ENCODE measurements around the gene ESPN. TPM values are rescaled to one million over a fixed set of nuclear protein-coding genes. Genes with fewer than 3 reads are reported as not detected.

The ESPN gene
- polyA plus RNA-seq, 1 of the 3 experiments (the other 2 are of a cell fraction) = 0.33 TPM

DNA sequence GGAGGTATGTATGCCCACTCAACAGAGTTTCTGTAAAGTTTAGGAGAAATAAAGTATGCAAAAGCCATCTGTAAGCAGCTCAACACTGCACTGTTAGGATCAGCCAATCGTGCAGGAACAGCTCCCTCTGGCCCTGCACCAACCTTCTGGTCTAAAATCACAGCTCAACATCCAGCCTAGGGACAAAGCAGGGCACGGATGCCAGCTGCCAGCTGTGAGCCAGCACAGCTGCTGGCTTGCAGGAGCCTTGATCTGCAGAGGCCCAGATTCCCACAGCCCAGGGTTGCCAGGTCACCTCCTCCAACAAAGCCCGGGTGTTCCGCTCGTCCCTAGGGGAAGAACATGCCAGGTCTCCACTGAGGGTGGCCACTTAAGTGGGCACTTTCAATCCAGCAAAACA is 39.6 kb upstream of the ESPN start:
- H3K4me3 ChIP-seq (ENCODE audit: low read depth in 2 of 2, low read length in 1 of 2) = peak overlapping the region; percentile 45 to 66
- H4K20me1 ChIP-seq (ENCODE audit: insufficient read depth) = 0 out of 2 replicates have a peak, but pooled peaks cover 4% of the 10 kb centered on the region
- H3K9me2 ChIP-seq = no peaks in the 10 kb centered on the region
- TF ChIP-seq SMC3 (IDR thresholded peaks at IDR 0.05; ENCODE audit: low read depth, low read length) (no peak), RCOR1 (IDR thresholded peaks at IDR 0.05; ENCODE audit: low read length) (peak; percentile 35; the same call in 1 of the 2 replicates), EP300 (IDR thresholded peaks at IDR 0.05; ENCODE audit: borderline replicate concordance in 1 of 2, low read depth in 1 of 2, low read length in 1 of 2) (peak in 1 of 2 experiments; percentile 45; a peak in 1 of 4 replicates)
- H3K9ac ChIP-seq = peak overlapping the region; percentile 64; the same call in 1 of the 2 replicates
- peaks cover 0 to 3% of the 10 kb centered on the region in 2 experiments for H3K36me3 ChIP-seq (replicated peaks in 1 of 2; ENCODE audit: control insufficient read depth in 1 of 2, insufficient read depth in 2 of 2, low read length in 1 of 2)
- H3K79me2 ChIP-seq (ENCODE audit: insufficient read depth) = peaks cover 96% of the 10 kb centered on the region
- ChIA-PET POLR2A (interaction anchor here (0.8 to 2.4 kb wide), 6 partner anchors 8 to 146 kb away, joined by 3 to 19 read pairs (median 4); partner anchors contain the start of gene ACOT7), CTCF (interaction anchor here (1.0 to 8.1 kb wide), 15 partner anchors 9 to 139 kb away, joined by 3 to 39 read pairs (median 5); no protein-coding TSS in a partner anchor)
- no peaks in the 10 kb centered on the region for H3K9me3 ChIP-seq
- WGBS (ENCODE audit: low lambda C conversion rate) = 29% methylated on average over 2 of the region's 5 CpGs
- H3K27ac ChIP-seq (ENCODE audit: low read depth in 2 of 2, low read length in 1 of 2) = peak overlapping the region; percentile 73 to 93; a peak in 3 of 4 replicates
- peak overlapping the region; percentile 83 for H3K4me2 ChIP-seq
- H2AFZ ChIP-seq (ENCODE audit: low read depth) = no peak overlapping the region
- no peaks in the 10 kb centered on the region for H3K27me3 ChIP-seq (ENCODE audit: insufficient read depth)
- DNase-seq = peak; percentile 84
- peaks cover 15% of the 10 kb centered on the region for H3F3A ChIP-seq (replicated peaks; ENCODE audit: insufficient read depth)
- peaks cover 0 to 24% of the 10 kb centered on the region in 2 experiments; a peak in 2 of 4 replicates for H3K4me1 ChIP-seq (ENCODE audit: control insufficient read depth in 1 of 2, insufficient read depth in 2 of 2, low read depth in 1 of 2, low read length in 1 of 2)

DNA sequence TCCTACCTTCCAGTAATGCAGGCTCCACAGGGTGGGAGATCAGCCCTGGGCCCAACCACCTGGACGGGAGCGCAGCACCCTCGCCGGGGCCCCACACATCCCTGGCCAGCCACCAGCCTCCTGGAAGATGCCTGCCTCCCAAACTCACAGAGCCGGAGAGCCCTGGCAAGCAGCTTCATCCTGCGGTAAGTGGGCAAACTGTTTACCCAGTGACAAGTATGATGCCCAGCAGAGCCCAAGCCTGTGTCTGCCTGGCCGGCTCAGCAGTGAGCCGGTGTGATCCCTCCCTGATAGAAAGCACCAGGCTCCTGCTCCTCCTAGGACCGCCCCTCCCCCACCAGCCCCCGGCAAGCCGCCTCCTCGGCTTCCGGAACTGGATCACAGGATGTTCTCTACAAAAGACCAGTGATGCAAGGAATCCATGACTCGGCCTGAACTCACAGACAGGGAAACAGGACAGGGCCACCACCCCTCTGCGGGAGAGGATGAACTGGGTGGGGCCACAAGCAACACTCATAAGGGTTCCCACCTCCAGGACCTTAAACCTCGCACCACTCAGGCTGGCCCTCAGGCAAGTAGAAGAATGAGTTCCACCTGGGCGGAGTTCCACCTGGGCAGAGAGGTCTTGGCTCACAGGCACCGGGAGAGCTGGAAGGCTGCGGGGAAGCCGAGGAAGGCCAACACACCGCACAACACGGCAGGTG is 38.9 kb upstream of the ESPN start:
- H3K4me1 ChIP-seq (ENCODE audit: control insufficient read depth in 1 of 2, insufficient read depth in 2 of 2, low read depth in 1 of 2, low read length in 1 of 2) = peaks cover 0 to 24% of the 10 kb centered on the region in 2 experiments; a peak in 2 of 4 replicates
- H4K20me1 ChIP-seq (ENCODE audit: insufficient read depth) = no peaks in the 10 kb centered on the region
- H3K79me2 ChIP-seq (ENCODE audit: insufficient read depth) = peaks cover 96% of the 10 kb centered on the region
- peak; percentile 93 for DNase-seq
- WGBS (ENCODE audit: low lambda C conversion rate) = 12% methylated on average over 8 of the region's 22 CpGs
- ChIA-PET CTCF (interaction anchor here (0.9 to 8.1 kb wide), 15 partner anchors 11 to 140 kb away, joined by 3 to 39 read pairs (median 5); no protein-coding TSS in a partner anchor), POLR2A (interaction anchor here (1.0 to 2.4 kb wide), 5 partner anchors 9 to 147 kb away, joined by 3 to 19 read pairs (median 3); partner anchors contain the start of gene ACOT7)
- H3K9me3 ChIP-seq = no peaks in the 10 kb centered on the region
- peaks cover 15% of the 10 kb centered on the region for H3F3A ChIP-seq (replicated peaks; ENCODE audit: insufficient read depth)
- peak overlapping the region; percentile 55; the same call in 1 of the 2 replicates for H2AFZ ChIP-seq (ENCODE audit: low read depth)
- peak overlapping the region; percentile 73 to 93 for H3K27ac ChIP-seq (ENCODE audit: low read depth in 2 of 2, low read length in 1 of 2)
- H3K9me2 ChIP-seq = no peaks in the 10 kb centered on the region
- H3K9ac ChIP-seq = peak overlapping the region; percentile 64
- H3K36me3 ChIP-seq (replicated peaks in 1 of 2; ENCODE audit: control insufficient read depth in 1 of 2, insufficient read depth in 2 of 2, low read length in 1 of 2) = no peaks in the 10 kb centered on the region
- H3K4me2 ChIP-seq = peak overlapping the region; percentile 83
- no peaks in the 10 kb centered on the region for H3K27me3 ChIP-seq (ENCODE audit: insufficient read depth)
- peak overlapping the region; percentile 45 to 66 for H3K4me3 ChIP-seq (ENCODE audit: low read depth in 2 of 2, low read length in 1 of 2)
- TF ChIP-seq ELF1 (IDR thresholded peaks at IDR 0.05) = 0 out of 2 replicates have a peak, but pooled peaks have one; percentile 19
- TF ChIP-seq EZH2phosphoT487 (IDR thresholded peaks at IDR 0.05; ENCODE audit: borderline replicate concordance, low read depth) = no peak
- 0 out of 2 replicates have a peak, but pooled peaks have one; percentile 11 for TF ChIP-seq SIN3A (IDR thresholded peaks at IDR 0.05; ENCODE audit: borderline replicate concordance, low read depth, low read length)
- TF ChIP-seq RXRA (IDR thresholded peaks at IDR 0.05; ENCODE audit: borderline replicate concordance, low read depth) = no peak
- TF ChIP-seq FOSL2 (IDR thresholded peaks at IDR 0.05; ENCODE audit: borderline replicate concordance, low read depth) = no peak
- TF ChIP-seq NRF1 (IDR thresholded peaks at IDR 0.05; ENCODE audit: low read depth, low read length) = no peak
- no peak for TF ChIP-seq SMC3 (IDR thresholded peaks at IDR 0.05; ENCODE audit: low read depth, low read length)
- peak; percentile 51 for TF ChIP-seq POLR2AphosphoS5 (IDR thresholded peaks at IDR 0.05; ENCODE audit: low read depth, low read length)
- TF ChIP-seq, protein P1, sequence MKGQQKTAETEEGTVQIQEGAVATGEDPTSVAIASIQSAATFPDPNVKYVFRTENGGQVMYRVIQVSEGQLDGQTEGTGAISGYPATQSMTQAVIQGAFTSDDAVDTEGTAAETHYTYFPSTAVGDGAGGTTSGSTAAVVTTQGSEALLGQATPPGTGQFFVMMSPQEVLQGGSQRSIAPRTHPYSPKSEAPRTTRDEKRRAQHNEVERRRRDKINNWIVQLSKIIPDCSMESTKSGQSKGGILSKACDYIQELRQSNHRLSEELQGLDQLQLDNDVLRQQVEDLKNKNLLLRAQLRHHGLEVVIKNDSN (IDR thresholded peaks at IDR 0.05; ENCODE audit: borderline replicate concordance, low read depth) = no peak
- no peak for TF ChIP-seq ZBTB33 (IDR thresholded peaks at IDR 0.05; ENCODE audit: borderline replicate concordance, low read depth)
- no peak for TF ChIP-seq TCF12 (IDR thresholded peaks at IDR 0.05)
- no peak for TF ChIP-seq TAF1 (IDR thresholded peaks at IDR 0.05; ENCODE audit: borderline replicate concordance, low read depth, low read length)
- no peak for TF ChIP-seq IRF3 (IDR thresholded peaks at IDR 0.05; ENCODE audit: low read depth, low read length)
- TF ChIP-seq FOXJ3 (CRISPR knock-in tag; IDR thresholded peaks at IDR 0.05) = peak; percentile 74; the same call in 1 of the 2 replicates
- 0 out of 2 replicates have a peak, but pooled peaks have one; percentile 43 for TF ChIP-seq RFX5 (IDR thresholded peaks at IDR 0.05; ENCODE audit: low read length)
- TF ChIP-seq YY1 (IDR thresholded peaks at IDR 0.05; ENCODE audit: low read depth) = no peak
- TF ChIP-seq, protein P2, sequence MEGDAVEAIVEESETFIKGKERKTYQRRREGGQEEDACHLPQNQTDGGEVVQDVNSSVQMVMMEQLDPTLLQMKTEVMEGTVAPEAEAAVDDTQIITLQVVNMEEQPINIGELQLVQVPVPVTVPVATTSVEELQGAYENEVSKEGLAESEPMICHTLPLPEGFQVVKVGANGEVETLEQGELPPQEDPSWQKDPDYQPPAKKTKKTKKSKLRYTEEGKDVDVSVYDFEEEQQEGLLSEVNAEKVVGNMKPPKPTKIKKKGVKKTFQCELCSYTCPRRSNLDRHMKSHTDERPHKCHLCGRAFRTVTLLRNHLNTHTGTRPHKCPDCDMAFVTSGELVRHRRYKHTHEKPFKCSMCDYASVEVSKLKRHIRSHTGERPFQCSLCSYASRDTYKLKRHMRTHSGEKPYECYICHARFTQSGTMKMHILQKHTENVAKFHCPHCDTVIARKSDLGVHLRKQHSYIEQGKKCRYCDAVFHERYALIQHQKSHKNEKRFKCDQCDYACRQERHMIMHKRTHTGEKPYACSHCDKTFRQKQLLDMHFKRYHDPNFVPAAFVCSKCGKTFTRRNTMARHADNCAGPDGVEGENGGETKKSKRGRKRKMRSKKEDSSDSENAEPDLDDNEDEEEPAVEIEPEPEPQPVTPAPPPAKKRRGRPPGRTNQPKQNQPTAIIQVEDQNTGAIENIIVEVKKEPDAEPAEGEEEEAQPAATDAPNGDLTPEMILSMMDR (IDR thresholded peaks at IDR 0.05) = no peak
- no peak; the same call in 1 of the 2 replicates for TF ChIP-seq NFIC (IDR thresholded peaks at IDR 0.05; ENCODE audit: borderline replicate concordance)

Measured in SK-N-SH (cell line).